ENCODE data around the gene CDKAL1.

CDKAL1 gene

GRCh38 chr6:21166754-21167153 is 632.5 kb downstream of the CDKAL1 start:
- Histone ChIP-seq H3K9ac (ENCODE audit: low read depth, low read length) (no peak overlapping the region), H3K4me1 (ENCODE audit: insufficient read depth, low read length) (peaks cover 51% of the 10 kb centered on the region), H3K79me2 (ENCODE audit: insufficient read depth, low read length) (no peaks in the 10 kb centered on the region), H3K27ac (ENCODE audit: low read length) (no peak overlapping the region), H2AFZ (ENCODE audit: low read depth, low read length) (no peak overlapping the region), H3K36me3 (ENCODE audit: insufficient read depth, low read length) (no peaks in the 10 kb centered on the region), H3K4me2 (ENCODE audit: insufficient read depth, low read length) (no peak overlapping the region), H3K9me3 (ENCODE audit: insufficient read depth, low read length, severe bottlenecking) (no peaks in the 10 kb centered on the region), H3K4me3 (ENCODE audit: low read depth in 1 of 2, low read length in 2 of 2) (no peak overlapping the region), H4K20me1 (ENCODE audit: insufficient read depth, low read length) (no peaks in the 10 kb centered on the region), H3K27me3 (ENCODE audit: insufficient read depth, low read length, poor library complexity) (no peaks in the 10 kb centered on the region)
- ATAC-seq (ENCODE audit: insufficient read depth, low read depth) (0 out of 3 replicates have a peak, but pooled peaks have one; percentile 18), DNase-seq (no peak)
- no peak for TF ChIP-seq EZH2 (IDR thresholded peaks at IDR 0.05; ENCODE audit: borderline replicate concordance, low read depth, low read length, severe bottlenecking)
- TF ChIP-seq, protein P1, sequence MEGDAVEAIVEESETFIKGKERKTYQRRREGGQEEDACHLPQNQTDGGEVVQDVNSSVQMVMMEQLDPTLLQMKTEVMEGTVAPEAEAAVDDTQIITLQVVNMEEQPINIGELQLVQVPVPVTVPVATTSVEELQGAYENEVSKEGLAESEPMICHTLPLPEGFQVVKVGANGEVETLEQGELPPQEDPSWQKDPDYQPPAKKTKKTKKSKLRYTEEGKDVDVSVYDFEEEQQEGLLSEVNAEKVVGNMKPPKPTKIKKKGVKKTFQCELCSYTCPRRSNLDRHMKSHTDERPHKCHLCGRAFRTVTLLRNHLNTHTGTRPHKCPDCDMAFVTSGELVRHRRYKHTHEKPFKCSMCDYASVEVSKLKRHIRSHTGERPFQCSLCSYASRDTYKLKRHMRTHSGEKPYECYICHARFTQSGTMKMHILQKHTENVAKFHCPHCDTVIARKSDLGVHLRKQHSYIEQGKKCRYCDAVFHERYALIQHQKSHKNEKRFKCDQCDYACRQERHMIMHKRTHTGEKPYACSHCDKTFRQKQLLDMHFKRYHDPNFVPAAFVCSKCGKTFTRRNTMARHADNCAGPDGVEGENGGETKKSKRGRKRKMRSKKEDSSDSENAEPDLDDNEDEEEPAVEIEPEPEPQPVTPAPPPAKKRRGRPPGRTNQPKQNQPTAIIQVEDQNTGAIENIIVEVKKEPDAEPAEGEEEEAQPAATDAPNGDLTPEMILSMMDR (IDR thresholded peaks at IDR 0.05; ENCODE audit: borderline replicate concordance, extremely low read depth, low read length, poor library complexity, severe bottlenecking) = no peak

DNA sequence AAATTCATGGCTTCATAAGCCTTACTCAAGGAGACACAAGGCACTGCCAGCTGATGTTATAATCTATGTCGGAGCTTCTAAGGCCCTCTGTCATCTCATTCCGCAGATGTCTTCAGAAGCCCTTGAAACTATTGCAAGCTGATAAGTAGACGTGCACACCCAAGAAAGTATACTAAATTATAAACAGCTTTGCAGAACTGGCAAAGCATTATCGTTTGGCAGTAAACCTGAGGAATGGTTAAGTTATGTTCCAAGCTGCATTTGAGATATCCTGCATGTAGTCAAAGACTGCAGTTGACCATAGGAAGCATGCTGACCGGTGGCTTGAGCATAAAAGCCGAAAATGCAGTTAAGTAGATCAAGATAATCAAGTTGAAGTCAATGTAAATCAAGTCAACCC is 633.5 kb downstream of the CDKAL1 start:
- Histone ChIP-seq H3K4me1 (ENCODE audit: insufficient read depth, low read length) (peaks cover 41% of the 10 kb centered on the region), H3K36me3 (ENCODE audit: insufficient read depth, low read length) (no peaks in the 10 kb centered on the region), H4K20me1 (ENCODE audit: insufficient read depth, low read length) (no peaks in the 10 kb centered on the region), H3K4me3 (ENCODE audit: low read depth in 1 of 2, low read length in 2 of 2) (no peak overlapping the region), H3K79me2 (ENCODE audit: insufficient read depth, low read length) (no peaks in the 10 kb centered on the region), H3K9ac (ENCODE audit: low read depth, low read length) (no peak overlapping the region), H3K9me3 (ENCODE audit: insufficient read depth, low read length, severe bottlenecking) (no peaks in the 10 kb centered on the region), H3K27ac (ENCODE audit: low read length) (peak overlapping the region; percentile 25; the same call in 1 of the 2 replicates), H2AFZ (ENCODE audit: low read depth, low read length) (no peak overlapping the region), H3K27me3 (ENCODE audit: insufficient read depth, low read length, poor library complexity) (no peaks in the 10 kb centered on the region), H3K4me2 (ENCODE audit: insufficient read depth, low read length) (no peak overlapping the region)
- ATAC-seq (ENCODE audit: insufficient read depth, low read depth) (no peak), DNase-seq (no peak)
- TF ChIP-seq, protein P1 (IDR thresholded peaks at IDR 0.05; ENCODE audit: borderline replicate concordance, extremely low read depth, low read length, poor library complexity, severe bottlenecking) = no peak
- no peak for TF ChIP-seq EZH2 (IDR thresholded peaks at IDR 0.05; ENCODE audit: borderline replicate concordance, low read depth, low read length, severe bottlenecking)

DNA sequence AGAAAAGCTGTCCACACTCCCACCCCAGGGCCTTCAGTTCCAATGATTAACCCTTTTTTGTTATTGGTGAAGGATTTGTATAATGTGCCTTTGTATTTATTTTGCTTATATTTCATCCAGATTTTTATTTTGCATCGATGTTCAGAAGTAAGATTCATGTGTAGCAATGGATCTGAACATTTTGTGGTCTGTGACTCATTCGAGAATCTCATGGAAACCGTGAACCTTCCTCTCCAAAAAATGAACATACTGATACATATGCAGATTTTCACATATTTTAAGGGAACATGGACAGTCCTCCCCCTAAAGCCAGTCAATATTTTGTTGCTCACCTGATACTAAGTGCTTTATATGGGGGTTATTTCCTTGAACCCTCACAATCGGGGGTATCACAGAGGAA is 637.5 kb downstream of the CDKAL1 start:
- TF ChIP-seq, protein P1 (IDR thresholded peaks at IDR 0.05; ENCODE audit: borderline replicate concordance, extremely low read depth, low read length, poor library complexity, severe bottlenecking) = no peak
- TF ChIP-seq EZH2 (IDR thresholded peaks at IDR 0.05; ENCODE audit: borderline replicate concordance, low read depth, low read length, severe bottlenecking) = no peak
- Histone ChIP-seq H3K9ac (ENCODE audit: low read depth, low read length) (no peak overlapping the region), H2AFZ (ENCODE audit: low read depth, low read length) (no peak overlapping the region), H3K79me2 (ENCODE audit: insufficient read depth, low read length) (no peaks in the 10 kb centered on the region), H3K27ac (ENCODE audit: low read length) (no peak overlapping the region), H3K4me1 (ENCODE audit: insufficient read depth, low read length) (peaks cover 5% of the 10 kb centered on the region; the same call in 1 of the 2 replicates), H3K36me3 (ENCODE audit: insufficient read depth, low read length) (no peaks in the 10 kb centered on the region), H3K9me3 (ENCODE audit: insufficient read depth, low read length, severe bottlenecking) (no peaks in the 10 kb centered on the region), H3K4me2 (ENCODE audit: insufficient read depth, low read length) (no peak overlapping the region), H3K4me3 (ENCODE audit: low read depth in 1 of 2, low read length in 2 of 2) (no peak overlapping the region), H3K27me3 (ENCODE audit: insufficient read depth, low read length, poor library complexity) (no peaks in the 10 kb centered on the region), H4K20me1 (ENCODE audit: insufficient read depth, low read length) (no peaks in the 10 kb centered on the region)
- ATAC-seq (ENCODE audit: insufficient read depth, low read depth) (no peak), DNase-seq (no peak)

DNA sequence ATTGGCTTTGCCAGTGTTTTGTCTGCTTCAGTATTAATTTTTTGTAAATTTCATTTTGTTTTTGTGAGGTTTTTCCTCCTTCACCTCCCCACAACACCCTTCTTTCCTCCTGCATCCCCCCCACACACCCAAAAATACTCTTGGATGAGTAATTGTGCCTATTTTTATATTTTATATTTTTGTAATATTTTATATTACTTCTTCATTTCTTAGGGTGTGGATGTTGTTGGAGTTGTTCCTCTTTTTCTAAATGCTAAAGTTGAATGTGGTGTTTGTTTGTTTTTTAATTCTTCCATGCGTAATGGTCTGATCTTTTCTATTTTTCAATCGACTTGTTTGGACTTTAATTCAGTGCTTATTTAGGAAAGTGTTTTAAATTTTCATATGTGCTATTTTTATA is 638.8 kb downstream of the CDKAL1 start:
- H3K79me2 ChIP-seq (ENCODE audit: insufficient read depth, low read length) = no peaks in the 10 kb centered on the region
- no peak overlapping the region for H3K27ac ChIP-seq (ENCODE audit: low read length)
- no peaks in the 10 kb centered on the region for H3K36me3 ChIP-seq (ENCODE audit: insufficient read depth, low read length)
- H3K9me3 ChIP-seq (ENCODE audit: insufficient read depth, low read length, severe bottlenecking) = no peaks in the 10 kb centered on the region
- no peaks in the 10 kb centered on the region for H3K27me3 ChIP-seq (ENCODE audit: insufficient read depth, low read length, poor library complexity)
- no peak overlapping the region for H3K4me3 ChIP-seq (ENCODE audit: low read depth in 1 of 2, low read length in 2 of 2)
- TF ChIP-seq EZH2 (IDR thresholded peaks at IDR 0.05; ENCODE audit: borderline replicate concordance, low read depth, low read length, severe bottlenecking) = no peak
- TF ChIP-seq, protein P1 (IDR thresholded peaks at IDR 0.05; ENCODE audit: borderline replicate concordance, extremely low read depth, low read length, poor library complexity, severe bottlenecking) = no peak
- peaks cover 2% of the 10 kb centered on the region; the same call in 1 of the 2 replicates for H3K4me1 ChIP-seq (ENCODE audit: insufficient read depth, low read length)
- no peak for ATAC-seq (ENCODE audit: insufficient read depth, low read depth)
- H3K4me2 ChIP-seq (ENCODE audit: insufficient read depth, low read length) = no peak overlapping the region
- no peak overlapping the region for H3K9ac ChIP-seq (ENCODE audit: low read depth, low read length)
- no peaks in the 10 kb centered on the region for H4K20me1 ChIP-seq (ENCODE audit: insufficient read depth, low read length)
- DNase-seq = no peak
- no peak overlapping the region for H2AFZ ChIP-seq (ENCODE audit: low read depth, low read length)

Data from DND-41 (cell line).